ENCODE measurements around the gene SCNN1G. TPM values are rescaled to one million over a fixed set of nuclear protein-coding genes. Genes with fewer than 3 reads are reported as not detected.

The SCNN1G gene
- under 1 TPM in 1 of 4 donors, not detected in 3; 0.37 TPM for polyA plus RNA-seq
- long read RNA-seq, donor 1 = 0 reads
- long read RNA-seq, donor 2 = 0 reads
- long read RNA-seq, donor 3 = 0 reads
- long read RNA-seq, donor 4 = 0 reads
- long read RNA-seq, donor 5 = 0 reads
- long read RNA-seq, donor 6 = 0 reads
- long read RNA-seq, donor 7 = 0 reads
- long read RNA-seq, donor 8 = 0 reads
- long read RNA-seq, donor 9 = 0 reads
- long read RNA-seq, donor 10 = 0 reads

- H3K27me3 ChIP-seq (ENCODE audit: control insufficient read depth in 3 of 3, insufficient read depth in 3 of 3, low read length in 3 of 3) = peaks cover 3 to 40% (median 11%) of the 10 kb centered on the region in 3 donors
- H3K4me1 ChIP-seq (ENCODE audit: control insufficient read depth in 3 of 3, insufficient read depth in 2 of 3, low read depth in 1 of 3, low read length in 2 of 3) = peaks cover 0 to 2% (median 0%) of the 10 kb centered on the region in 3 donors
- FAIRE-seq = no peak
- H3K4me3 ChIP-seq (ENCODE audit: low read depth in 1 of 3, low read length in 3 of 3) = peak within 1 kb of the TSS in 2 of 3 donors; percentile 14 to 38
- H3K36me3 ChIP-seq (ENCODE audit: control insufficient read depth in 3 of 3, insufficient read depth in 2 of 3, low read depth in 1 of 3, low read length in 3 of 3) = no peaks in the 10 kb centered on the region
- H3K27ac ChIP-seq (ENCODE audit: low read depth in 1 of 3, low read length in 2 of 3) = no peak within 1 kb of the TSS
- no peaks in the 10 kb centered on the region for H3K9me3 ChIP-seq (ENCODE audit: control insufficient read depth in 2 of 2, insufficient read depth in 1 of 2, low read depth in 1 of 2, low read length in 1 of 2)
- DNase-seq = peak in 1 of 2 donors; percentile 11
- 2 to 5% (median 2%) methylated on average over 55 to 71 of the region's 71 CpGs for WGBS, 3 donors
Observed at GRCh38 chr16:23182679-23183542, at the start of gene SCNN1G. TSS of gene SCNN1G (plus strand) at chr16:23182745. CDS start at chr16:23186272, 3,527 bp downstream.

- DNase-seq (no peak), FAIRE-seq (no peak)
- H3K36me3 ChIP-seq (ENCODE audit: control insufficient read depth in 3 of 3, insufficient read depth in 2 of 3, low read depth in 1 of 3, low read length in 3 of 3) = no peaks in the 10 kb centered on the region
- peak overlapping the region in 2 of 3 donors; percentile 65 to 72 for H3K27ac ChIP-seq (ENCODE audit: low read depth in 1 of 3, low read length in 2 of 3)
- H3K4me3 ChIP-seq (ENCODE audit: low read depth in 1 of 3, low read length in 3 of 3) = no peak overlapping the region
- peaks cover 0 to 4% of the 10 kb centered on the region in 2 donors for H3K9me3 ChIP-seq (ENCODE audit: control insufficient read depth in 2 of 2, insufficient read depth in 1 of 2, low read depth in 1 of 2, low read length in 1 of 2)
- peaks cover 0 to 3% (median 0%) of the 10 kb centered on the region in 3 donors for H3K4me1 ChIP-seq (ENCODE audit: control insufficient read depth in 3 of 3, insufficient read depth in 2 of 3, low read depth in 1 of 3, low read length in 2 of 3)
- no peaks in the 10 kb centered on the region for H3K27me3 ChIP-seq (ENCODE audit: control insufficient read depth in 3 of 3, insufficient read depth in 3 of 3, low read length in 3 of 3)
- WGBS, 3 donors = 52 to 81% (median 76%) methylated on average over 11 of the region's 11 CpGs
Observed at GRCh38 chr16:23132775-23133463, 49.6 kb upstream of the SCNN1G start.

GRCh38 chr16:23134274-23134673, 48.3 kb upstream of the SCNN1G start:
- peak in 1 of 2 donors; percentile 58 for DNase-seq
- Histone ChIP-seq H3K9me3 (ENCODE audit: control insufficient read depth in 2 of 2, insufficient read depth in 1 of 2, low read depth in 1 of 2, low read length in 1 of 2) (peaks cover 0 to 4% of the 10 kb centered on the region in 2 donors), H3K4me1 (ENCODE audit: control insufficient read depth in 3 of 3, insufficient read depth in 2 of 3, low read depth in 1 of 3, low read length in 2 of 3) (peaks cover 0 to 3% (median 0%) of the 10 kb centered on the region in 3 donors), H3K27ac (ENCODE audit: low read depth in 1 of 3, low read length in 2 of 3) (no peak overlapping the region), H3K36me3 (ENCODE audit: control insufficient read depth in 3 of 3, insufficient read depth in 2 of 3, low read depth in 1 of 3, low read length in 3 of 3) (no peaks in the 10 kb centered on the region), H3K27me3 (ENCODE audit: control insufficient read depth in 3 of 3, insufficient read depth in 3 of 3, low read length in 3 of 3) (no peaks in the 10 kb centered on the region), H3K4me3 (ENCODE audit: low read depth in 1 of 3, low read length in 3 of 3) (no peak overlapping the region)
- FAIRE-seq = no peak
- WGBS, 3 donors = 14 to 38% (median 24%) methylated on average over 3 of the region's 3 CpGs

GRCh38 chr16:23137256-23137655, 45.3 kb upstream of the SCNN1G start:
- Histone ChIP-seq H3K36me3 (ENCODE audit: control insufficient read depth in 3 of 3, insufficient read depth in 2 of 3, low read depth in 1 of 3, low read length in 3 of 3) (no peaks in the 10 kb centered on the region), H3K27ac (ENCODE audit: low read depth in 1 of 3, low read length in 2 of 3) (no peak overlapping the region), H3K9me3 (ENCODE audit: control insufficient read depth in 2 of 2, insufficient read depth in 1 of 2, low read depth in 1 of 2, low read length in 1 of 2) (peaks cover 0 to 4% of the 10 kb centered on the region in 2 donors), H3K27me3 (ENCODE audit: control insufficient read depth in 3 of 3, insufficient read depth in 3 of 3, low read length in 3 of 3) (no peaks in the 10 kb centered on the region), H3K4me3 (ENCODE audit: low read depth in 1 of 3, low read length in 3 of 3) (no peak overlapping the region), H3K4me1 (ENCODE audit: control insufficient read depth in 3 of 3, insufficient read depth in 2 of 3, low read depth in 1 of 3, low read length in 2 of 3) (peaks cover under 1 to 6% (median 5%) of the 10 kb centered on the region in 3 donors)
- DNase-seq (no peak), FAIRE-seq (no peak)
- WGBS, 3 donors = 77 to 90% (median 82%) methylated on average over 2 of the region's 2 CpGs

- 70 to 82% (median 80%) methylated on average over 5 of the region's 5 CpGs for WGBS, 3 donors
- H3K36me3 ChIP-seq (ENCODE audit: control insufficient read depth in 3 of 3, insufficient read depth in 2 of 3, low read depth in 1 of 3, low read length in 3 of 3) = no peaks in the 10 kb centered on the region
- no peak for DNase-seq
- peaks cover 0 to 4% of the 10 kb centered on the region in 2 donors for H3K9me3 ChIP-seq (ENCODE audit: control insufficient read depth in 2 of 2, insufficient read depth in 1 of 2, low read depth in 1 of 2, low read length in 1 of 2)
- peaks cover 4 to 6% (median 5%) of the 10 kb centered on the region in 3 donors for H3K4me1 ChIP-seq (ENCODE audit: control insufficient read depth in 3 of 3, insufficient read depth in 2 of 3, low read depth in 1 of 3, low read length in 2 of 3)
- no peaks in the 10 kb centered on the region for H3K27me3 ChIP-seq (ENCODE audit: control insufficient read depth in 3 of 3, insufficient read depth in 3 of 3, low read length in 3 of 3)
- FAIRE-seq = no peak
- H3K27ac ChIP-seq (ENCODE audit: low read depth in 1 of 3, low read length in 2 of 3) = no peak overlapping the region
- no peak overlapping the region for H3K4me3 ChIP-seq (ENCODE audit: low read depth in 1 of 3, low read length in 3 of 3)
Observed at GRCh38 chr16:23137818-23138217, 44.7 kb upstream of the SCNN1G start.

GRCh38 chr16:23140107-23140506, 42.4 kb upstream of the SCNN1G start:
- no peak for FAIRE-seq
- no peak for DNase-seq
- Histone ChIP-seq H3K27ac (ENCODE audit: low read depth in 1 of 3, low read length in 2 of 3) (no peak overlapping the region), H3K36me3 (ENCODE audit: control insufficient read depth in 3 of 3, insufficient read depth in 2 of 3, low read depth in 1 of 3, low read length in 3 of 3) (no peaks in the 10 kb centered on the region), H3K4me1 (ENCODE audit: control insufficient read depth in 3 of 3, insufficient read depth in 2 of 3, low read depth in 1 of 3, low read length in 2 of 3) (peaks cover 4 to 8% (median 5%) of the 10 kb centered on the region in 3 donors), H3K9me3 (ENCODE audit: control insufficient read depth in 2 of 2, insufficient read depth in 1 of 2, low read depth in 1 of 2, low read length in 1 of 2) (peaks cover 0 to 4% of the 10 kb centered on the region in 2 donors), H3K4me3 (ENCODE audit: low read depth in 1 of 3, low read length in 3 of 3) (no peak overlapping the region), H3K27me3 (ENCODE audit: control insufficient read depth in 3 of 3, insufficient read depth in 3 of 3, low read length in 3 of 3) (no peaks in the 10 kb centered on the region)
- WGBS, 3 donors = 70 to 89% (median 87%) methylated on average over 2 of the region's 2 CpGs

GRCh38 chr16:23141033-23141432, 41.5 kb upstream of the SCNN1G start:
- DNase-seq (no peak), FAIRE-seq (no peak)
- WGBS, 3 donors = 95 to 98% (median 98%) methylated on average over 3 of the region's 3 CpGs
- Histone ChIP-seq H3K27ac (ENCODE audit: low read depth in 1 of 3, low read length in 2 of 3) (no peak overlapping the region), H3K4me3 (ENCODE audit: low read depth in 1 of 3, low read length in 3 of 3) (no peak overlapping the region), H3K4me1 (ENCODE audit: control insufficient read depth in 3 of 3, insufficient read depth in 2 of 3, low read depth in 1 of 3, low read length in 2 of 3) (peaks cover 4 to 11% (median 5%) of the 10 kb centered on the region in 3 donors), H3K36me3 (ENCODE audit: control insufficient read depth in 3 of 3, insufficient read depth in 2 of 3, low read depth in 1 of 3, low read length in 3 of 3) (no peaks in the 10 kb centered on the region), H3K27me3 (ENCODE audit: control insufficient read depth in 3 of 3, insufficient read depth in 3 of 3, low read length in 3 of 3) (no peaks in the 10 kb centered on the region), H3K9me3 (ENCODE audit: control insufficient read depth in 2 of 2, insufficient read depth in 1 of 2, low read depth in 1 of 2, low read length in 1 of 2) (peaks cover 0 to 4% of the 10 kb centered on the region in 2 donors)

GRCh38 chr16:23141500-23141899, 41.0 kb upstream of the SCNN1G start:
- no peak overlapping the region for H3K27ac ChIP-seq (ENCODE audit: low read depth in 1 of 3, low read length in 2 of 3)
- H3K9me3 ChIP-seq (ENCODE audit: control insufficient read depth in 2 of 2, insufficient read depth in 1 of 2, low read depth in 1 of 2, low read length in 1 of 2) = peaks cover 0 to 4% of the 10 kb centered on the region in 2 donors
- H3K4me3 ChIP-seq (ENCODE audit: low read depth in 1 of 3, low read length in 3 of 3) = no peak overlapping the region
- H3K27me3 ChIP-seq (ENCODE audit: control insufficient read depth in 3 of 3, insufficient read depth in 3 of 3, low read length in 3 of 3) = no peaks in the 10 kb centered on the region
- FAIRE-seq (no peak), DNase-seq (no peak)
- peaks cover 4 to 11% (median 5%) of the 10 kb centered on the region in 3 donors for H3K4me1 ChIP-seq (ENCODE audit: control insufficient read depth in 3 of 3, insufficient read depth in 2 of 3, low read depth in 1 of 3, low read length in 2 of 3)
- 64 to 80% (median 72%) methylated on average over 6 of the region's 6 CpGs for WGBS, 3 donors
- H3K36me3 ChIP-seq (ENCODE audit: control insufficient read depth in 3 of 3, insufficient read depth in 2 of 3, low read depth in 1 of 3, low read length in 3 of 3) = no peaks in the 10 kb centered on the region

Data from small intestine (tissue), 16 donors.